SK-N-SH treated with all-trans-retinoic acid at 6 μM for 48 hours (cell line): ENCODE results near the gene APBB1.
"Not testable (repeated sequence)": the region's sequence is repeated elsewhere in the genome, so short reads cannot be mapped to it uniquely, and the experiment has no call there.

Source experiments
- ATAC-seq: fragments of 200-7000 bp; cut with Tn5 transposase; 3 replicates; pipeline ENCODE4 v1.9.1; 2020; ENCODE audit warnings: mild to moderate bottlenecking, moderate library complexity
- CSDC2 ChIP-seq: fragments of 250-450 bp; sonication (Bioruptor Pico); IDR thresholded peaks from 2 replicates; pipeline ENCODE4 v1.5.0; 2020; ENCODE audit warnings: mild to moderate bottlenecking, moderate library complexity
- CSRNP3 ChIP-seq: fragments of 250-450 bp; sonication (Bioruptor Pico); IDR thresholded peaks from 2 replicates; pipeline ENCODE4 v1.5.1; 2021; ENCODE audit warnings: mild to moderate bottlenecking, moderate library complexity
- GLIS3 ChIP-seq: fragments of 250-450 bp; sonication (Bioruptor Pico); IDR thresholded peaks from 2 replicates; pipeline ENCODE4 v1.5.0; 2020; ENCODE audit warnings: mild to moderate bottlenecking, moderate library complexity
- ISL1 ChIP-seq: fragments of 250-450 bp; sonication (Bioruptor Pico); IDR thresholded peaks from 2 replicates; pipeline ENCODE4 v2.1.2; 2022; ENCODE audit warnings: mild to moderate bottlenecking, moderate library complexity
- PATZ1 ChIP-seq: fragments of 250-450 bp; sonication (Bioruptor Pico); IDR thresholded peaks from 2 replicates; pipeline ENCODE4 v1.8.0; 2020; ENCODE audit warnings: mild to moderate bottlenecking, moderate library complexity, borderline replicate concordance
- PPARA ChIP-seq: fragments of 250-450 bp; sonication (Bioruptor Pico); IDR thresholded peaks from 2 replicates; pipeline ENCODE4 v1.5.0; 2020; ENCODE audit warnings: mild to moderate bottlenecking, borderline replicate concordance
- RARB ChIP-seq: fragments of 250-450 bp; sonication (Bioruptor Pico); IDR thresholded peaks from 2 replicates; pipeline ENCODE4 v1.8.0; 2021; ENCODE audit warnings: mild to moderate bottlenecking, moderate library complexity
- TCF4 ChIP-seq: fragments of 250-450 bp; sonication (Bioruptor Pico); IDR thresholded peaks from 2 replicates; pipeline ENCODE4 v1.8.0; 2021; ENCODE audit warnings: mild to moderate bottlenecking, moderate library complexity, borderline replicate concordance
- TOX ChIP-seq: fragments of 250-450 bp; sonication (Bioruptor Pico); IDR thresholded peaks from 2 replicates; pipeline ENCODE4 v1.8.0; 2021; ENCODE audit warnings: mild to moderate bottlenecking, moderate library complexity, borderline replicate concordance
- ZC3H10 ChIP-seq: fragments of 250-450 bp; sonication (Bioruptor Pico); IDR thresholded peaks from 2 replicates; pipeline ENCODE4 v1.5.1; 2021; ENCODE audit warnings: mild to moderate bottlenecking, moderate library complexity
- ZFP3 ChIP-seq: fragments of 250-450 bp; sonication (Bioruptor Pico); IDR thresholded peaks from 2 replicates; pipeline ENCODE4 v1.5.0; 2020; ENCODE audit warnings: mild to moderate bottlenecking, moderate library complexity
- ZFP30 ChIP-seq: fragments of 450-650 bp; formaldehyde crosslinking; IDR thresholded peaks from 2 replicates; pipeline ENCODE4 v1.5.0; 2022; ENCODE audit warnings: mild to moderate bottlenecking, moderate library complexity
- ZNF565 ChIP-seq: fragments of 450-650 bp; formaldehyde crosslinking; conservative IDR thresholded peaks from 2 replicates; pipeline ENCODE4 v1.5.0; 2020; ENCODE audit warnings: low read depth, mild to moderate bottlenecking, moderate library complexity
- ZNF70 ChIP-seq: fragments of 450-650 bp; formaldehyde crosslinking; IDR thresholded peaks from 2 replicates; pipeline ENCODE4 v1.5.0; 2020; ENCODE audit warnings: mild to moderate bottlenecking, moderate library complexity
- TF ChIP-seq, protein P1 (sequence below): fragments of 250-450 bp; sonication (Bioruptor Pico); IDR thresholded peaks from 2 replicates; pipeline ENCODE4 v1.5.0; 2020; ENCODE audit warnings: mild to moderate bottlenecking, moderate library complexity
- TF ChIP-seq, protein P2 (sequence below): fragments of 250-450 bp; sonication (Bioruptor Pico); IDR thresholded peaks from 2 replicates; pipeline ENCODE4 v1.5.1; 2020; ENCODE audit warnings: low read depth, mild to moderate bottlenecking, moderate library complexity
- TF ChIP-seq, protein P3 (sequence below): fragments of 250-450 bp; sonication (Bioruptor Pico); IDR thresholded peaks from 2 replicates; pipeline ENCODE4 v1.8.0; 2021; ENCODE audit warnings: low read depth, mild to moderate bottlenecking, moderate library complexity, borderline replicate concordance

APBB1 gene

GRCh38 chr11:6395470-6396060 lies 23.3 kb downstream of the APBB1 start:
- TF ChIP-seq CSRNP3 (CRISPR knock-in tag), result no peak
- TF ChIP-seq ZFP3 (CRISPR knock-in tag), result no peak
- TF ChIP-seq PATZ1 (CRISPR knock-in tag), result no peak
- no peak for TF ChIP-seq TCF4 (CRISPR knock-in tag)
- no peak for TF ChIP-seq RARB (CRISPR knock-in tag)
- TF ChIP-seq, protein P1, sequence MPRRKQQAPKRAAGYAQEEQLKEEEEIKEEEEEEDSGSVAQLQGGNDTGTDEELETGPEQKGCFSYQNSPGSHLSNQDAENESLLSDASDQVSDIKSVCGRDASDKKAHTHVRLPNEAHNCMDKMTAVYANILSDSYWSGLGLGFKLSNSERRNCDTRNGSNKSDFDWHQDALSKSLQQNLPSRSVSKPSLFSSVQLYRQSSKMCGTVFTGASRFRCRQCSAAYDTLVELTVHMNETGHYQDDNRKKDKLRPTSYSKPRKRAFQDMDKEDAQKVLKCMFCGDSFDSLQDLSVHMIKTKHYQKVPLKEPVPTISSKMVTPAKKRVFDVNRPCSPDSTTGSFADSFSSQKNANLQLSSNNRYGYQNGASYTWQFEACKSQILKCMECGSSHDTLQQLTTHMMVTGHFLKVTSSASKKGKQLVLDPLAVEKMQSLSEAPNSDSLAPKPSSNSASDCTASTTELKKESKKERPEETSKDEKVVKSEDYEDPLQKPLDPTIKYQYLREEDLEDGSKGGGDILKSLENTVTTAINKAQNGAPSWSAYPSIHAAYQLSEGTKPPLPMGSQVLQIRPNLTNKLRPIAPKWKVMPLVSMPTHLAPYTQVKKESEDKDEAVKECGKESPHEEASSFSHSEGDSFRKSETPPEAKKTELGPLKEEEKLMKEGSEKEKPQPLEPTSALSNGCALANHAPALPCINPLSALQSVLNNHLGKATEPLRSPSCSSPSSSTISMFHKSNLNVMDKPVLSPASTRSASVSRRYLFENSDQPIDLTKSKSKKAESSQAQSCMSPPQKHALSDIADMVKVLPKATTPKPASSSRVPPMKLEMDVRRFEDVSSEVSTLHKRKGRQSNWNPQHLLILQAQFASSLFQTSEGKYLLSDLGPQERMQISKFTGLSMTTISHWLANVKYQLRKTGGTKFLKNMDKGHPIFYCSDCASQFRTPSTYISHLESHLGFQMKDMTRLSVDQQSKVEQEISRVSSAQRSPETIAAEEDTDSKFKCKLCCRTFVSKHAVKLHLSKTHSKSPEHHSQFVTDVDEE, result no peak
- TF ChIP-seq, protein P2, sequence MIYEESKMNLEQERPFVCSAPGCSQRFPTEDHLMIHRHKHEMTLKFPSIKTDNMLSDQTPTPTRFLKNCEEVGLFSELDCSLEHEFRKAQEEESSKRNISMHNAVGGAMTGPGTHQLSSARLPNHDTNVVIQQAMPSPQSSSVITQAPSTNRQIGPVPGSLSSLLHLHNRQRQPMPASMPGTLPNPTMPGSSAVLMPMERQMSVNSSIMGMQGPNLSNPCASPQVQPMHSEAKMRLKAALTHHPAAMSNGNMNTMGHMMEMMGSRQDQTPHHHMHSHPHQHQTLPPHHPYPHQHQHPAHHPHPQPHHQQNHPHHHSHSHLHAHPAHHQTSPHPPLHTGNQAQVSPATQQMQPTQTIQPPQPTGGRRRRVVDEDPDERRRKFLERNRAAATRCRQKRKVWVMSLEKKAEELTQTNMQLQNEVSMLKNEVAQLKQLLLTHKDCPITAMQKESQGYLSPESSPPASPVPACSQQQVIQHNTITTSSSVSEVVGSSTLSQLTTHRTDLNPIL (CRISPR knock-in tag), result no peak
- TF ChIP-seq GLIS3 (CRISPR knock-in tag), result no peak
- TF ChIP-seq PPARA (CRISPR knock-in tag), result no peak
- TF ChIP-seq ZFP30, result no peak
- TF ChIP-seq ISL1 (CRISPR knock-in tag), result no peak
- no peak for TF ChIP-seq ZC3H10
- no peak for TF ChIP-seq CSDC2 (CRISPR knock-in tag)
- ATAC-seq, result no peak

GRCh38 chr11:6393989-6394670 lies 24.8 kb downstream of the APBB1 start:
- no peak for ATAC-seq
- TF ChIP-seq CSDC2 (CRISPR knock-in tag) (no peak), ZC3H10 (no peak), ZFP30 (no peak)
- TF ChIP-seq, protein P3, sequence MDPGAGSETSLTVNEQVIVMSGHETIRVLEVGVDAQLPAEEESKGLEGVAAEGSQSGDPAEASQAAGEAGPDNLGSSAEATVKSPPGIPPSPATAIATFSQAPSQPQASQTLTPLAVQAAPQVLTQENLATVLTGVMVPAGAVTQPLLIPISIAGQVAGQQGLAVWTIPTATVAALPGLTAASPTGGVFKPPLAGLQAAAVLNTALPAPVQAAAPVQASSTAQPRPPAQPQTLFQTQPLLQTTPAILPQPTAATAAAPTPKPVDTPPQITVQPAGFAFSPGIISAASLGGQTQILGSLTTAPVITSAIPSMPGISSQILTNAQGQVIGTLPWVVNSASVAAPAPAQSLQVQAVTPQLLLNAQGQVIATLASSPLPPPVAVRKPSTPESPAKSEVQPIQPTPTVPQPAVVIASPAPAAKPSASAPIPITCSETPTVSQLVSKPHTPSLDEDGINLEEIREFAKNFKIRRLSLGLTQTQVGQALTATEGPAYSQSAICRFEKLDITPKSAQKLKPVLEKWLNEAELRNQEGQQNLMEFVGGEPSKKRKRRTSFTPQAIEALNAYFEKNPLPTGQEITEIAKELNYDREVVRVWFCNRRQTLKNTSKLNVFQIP (CRISPR knock-in tag), result no peak

GRCh38 chr11:6392251-6392650 lies 26.6 kb downstream of the APBB1 start:
- ATAC-seq, result not testable (repeated sequence)

- no peak for TF ChIP-seq ZFP30
- TF ChIP-seq TOX (CRISPR knock-in tag), result no peak
- TF ChIP-seq, protein P3 (CRISPR knock-in tag), result no peak
- TF ChIP-seq PATZ1 (CRISPR knock-in tag), result no peak
- TF ChIP-seq ZNF565 (CRISPR knock-in tag), result no peak
- TF ChIP-seq CSRNP3 (CRISPR knock-in tag), result no peak
- no peak for TF ChIP-seq ZFP3 (CRISPR knock-in tag)
- TF ChIP-seq ZNF70 (CRISPR knock-in tag), result no peak
- TF ChIP-seq GLIS3 (CRISPR knock-in tag), result no peak
- TF ChIP-seq ZC3H10, result no peak
- TF ChIP-seq, all 23 proteins: peak for 0
- ATAC-seq, result no peak
Observed at GRCh38 chr11:6391537-6392134, 27.3 kb downstream of the APBB1 start.
